Measurements from ENCODE around the gene THRA. TPM values are rescaled to one million over a fixed set of nuclear protein-coding genes. Genes with fewer than 3 reads are reported as not detected.

THRA gene
- total RNA-seq, 1 experiment from 2014 or later: 10.1 TPM

DNA sequence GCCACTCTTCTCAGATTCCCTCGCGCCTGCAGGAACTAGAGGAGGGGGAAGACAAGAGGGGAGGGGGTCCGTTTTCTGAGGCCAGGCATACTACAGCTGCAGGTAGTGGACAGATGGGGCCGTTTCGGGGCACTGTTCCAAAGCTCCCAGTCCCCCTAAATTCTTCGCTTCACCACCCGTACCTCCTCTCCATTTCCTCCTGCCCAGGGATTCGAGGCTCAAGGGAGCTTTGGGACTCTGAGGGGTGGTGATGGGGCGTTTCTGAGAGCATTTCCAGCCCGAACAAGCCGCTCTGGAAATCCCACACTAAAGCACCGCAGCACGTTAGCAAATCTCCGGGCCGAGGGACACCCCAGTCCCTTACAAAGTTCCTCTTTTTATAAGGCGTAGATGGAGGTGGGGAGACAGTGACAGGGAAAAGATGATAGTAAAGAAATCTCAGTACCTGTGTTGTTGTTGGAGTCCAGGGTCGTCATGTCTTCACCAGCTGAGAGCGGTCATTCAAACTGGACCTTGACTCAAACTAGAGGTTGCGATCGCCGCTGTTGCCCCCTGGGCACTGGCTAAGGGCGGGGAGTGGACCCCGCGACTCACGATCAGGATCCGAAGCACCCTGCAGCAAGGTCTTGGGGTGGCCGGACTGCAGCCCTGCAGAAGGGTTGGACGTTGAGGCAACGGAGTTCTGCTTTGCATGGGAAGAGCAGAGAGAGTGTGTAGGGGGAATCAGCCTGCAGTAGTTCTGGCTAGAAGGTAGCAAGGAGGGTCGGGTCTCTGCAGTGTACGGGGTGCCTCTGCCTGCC, 37.1 kb downstream of the THRA start:
- H3T11ph ChIP-seq (ENCODE audit: low read length): no peak overlapping the region
- H2BK5ac ChIP-seq (ENCODE audit: insufficient read length, low read length): no peak overlapping the region
- peaks cover 8% of the 10 kb centered on the region; the same call in 1 of the 2 replicates for H3K4me1 ChIP-seq (ENCODE audit: insufficient read depth, low read length)
- H4K5ac ChIP-seq (ENCODE audit: insufficient read length, low read depth, low read length): no peak overlapping the region
- Mint-ChIP-seq H3K27me3 (ENCODE audit: low read depth) (peaks cover 47% of the 10 kb centered on the region), H3K4me1 (peaks cover 53 to 58% of the 10 kb centered on the region in 2 experiments), H3K4me3 (peak overlapping the region; percentile 82 to 87), H3K9me3 (peaks cover 0 to 7% of the 10 kb centered on the region in 2 experiments; a peak in 2 of 5 replicates), H3K36me3 (ENCODE audit: insufficient read depth in 1 of 3, low read depth in 3 of 3) (peaks cover 20 to 35% (median 21%) of the 10 kb centered on the region in 3 experiments), H3K27ac (peak overlapping the region in 2 of 3 experiments; percentile 91 to 93; a peak in 3 of 7 replicates)
- no peak overlapping the region for H2AFZ ChIP-seq (ENCODE audit: low read length)
- no peak overlapping the region for H2BK20ac ChIP-seq (ENCODE audit: low read depth, low read length, poor library complexity, severe bottlenecking)
- H2BK12ac ChIP-seq (ENCODE audit: insufficient read length, low read depth, low read length): no peak overlapping the region
- H4K91ac ChIP-seq (ENCODE audit: insufficient read length, low read depth, low read length): no peak overlapping the region
- H3K79me1 ChIP-seq (ENCODE audit: insufficient read depth, low read depth, low read length, poor library complexity, severe bottlenecking): no peaks in the 10 kb centered on the region
- TF ChIP-seq, protein P1, sequence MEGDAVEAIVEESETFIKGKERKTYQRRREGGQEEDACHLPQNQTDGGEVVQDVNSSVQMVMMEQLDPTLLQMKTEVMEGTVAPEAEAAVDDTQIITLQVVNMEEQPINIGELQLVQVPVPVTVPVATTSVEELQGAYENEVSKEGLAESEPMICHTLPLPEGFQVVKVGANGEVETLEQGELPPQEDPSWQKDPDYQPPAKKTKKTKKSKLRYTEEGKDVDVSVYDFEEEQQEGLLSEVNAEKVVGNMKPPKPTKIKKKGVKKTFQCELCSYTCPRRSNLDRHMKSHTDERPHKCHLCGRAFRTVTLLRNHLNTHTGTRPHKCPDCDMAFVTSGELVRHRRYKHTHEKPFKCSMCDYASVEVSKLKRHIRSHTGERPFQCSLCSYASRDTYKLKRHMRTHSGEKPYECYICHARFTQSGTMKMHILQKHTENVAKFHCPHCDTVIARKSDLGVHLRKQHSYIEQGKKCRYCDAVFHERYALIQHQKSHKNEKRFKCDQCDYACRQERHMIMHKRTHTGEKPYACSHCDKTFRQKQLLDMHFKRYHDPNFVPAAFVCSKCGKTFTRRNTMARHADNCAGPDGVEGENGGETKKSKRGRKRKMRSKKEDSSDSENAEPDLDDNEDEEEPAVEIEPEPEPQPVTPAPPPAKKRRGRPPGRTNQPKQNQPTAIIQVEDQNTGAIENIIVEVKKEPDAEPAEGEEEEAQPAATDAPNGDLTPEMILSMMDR (conservative IDR thresholded peaks at IDR 0.05): no peak
- H3K79me2 ChIP-seq (ENCODE audit: insufficient read depth, low read length): no peaks in the 10 kb centered on the region
- 0 out of 2 replicates have a peak overlapping the region, but pooled peaks have one; percentile 35 for H3K14ac ChIP-seq (ENCODE audit: insufficient read depth, low read length)
- H3K9ac ChIP-seq (ENCODE audit: extremely low read depth, insufficient read length, low read length): peak overlapping the region; percentile 17
- no peak overlapping the region for H2BK15ac ChIP-seq (ENCODE audit: low read depth, low read length)
- peaks cover 15% of the 10 kb centered on the region for H3K23me2 ChIP-seq (ENCODE audit: insufficient read length, low read depth, low read length, poor library complexity, severe bottlenecking)
- H3K9me3 ChIP-seq (ENCODE audit: control insufficient read depth, low read depth, low read length): no peaks in the 10 kb centered on the region
- no peak overlapping the region for H2AK5ac ChIP-seq (ENCODE audit: insufficient read length, low read length)
- H3K4ac ChIP-seq (ENCODE audit: low read depth, low read length): no peak overlapping the region
- no peak overlapping the region for H3K27ac ChIP-seq (ENCODE audit: insufficient read length, low read depth, low read length)
- no peak overlapping the region for H3K23ac ChIP-seq (ENCODE audit: insufficient read length, low read depth, low read length)
- no CpG with 5 or more reads among the region's 31 CpGs for WGBS (ENCODE audit: extremely low coverage, insufficient read length, low lambda C conversion rate)
- no peak overlapping the region for H2BK120ac ChIP-seq (ENCODE audit: low read depth, low read length, poor library complexity, severe bottlenecking)
- peak overlapping the region; percentile 33 for H3K18ac ChIP-seq (ENCODE audit: insufficient read length, low read depth, low read length)
- H3K4me2 ChIP-seq (ENCODE audit: insufficient read depth, insufficient read length, low read length): peak overlapping the region; percentile 72
- no peak overlapping the region for H3K56ac ChIP-seq (ENCODE audit: insufficient read length, low read depth, low read length)
- peaks cover 8% of the 10 kb centered on the region; the same call in 1 of the 2 replicates for H3K27me3 ChIP-seq (ENCODE audit: insufficient read depth, low read length)
- H4K20me1 ChIP-seq (ENCODE audit: control insufficient read depth, insufficient read depth, insufficient read length): no peaks in the 10 kb centered on the region
- H4K8ac ChIP-seq (replicated peaks; ENCODE audit: insufficient read length, low read depth, low read length): no peak overlapping the region
- no peak for DNase-seq
